Measurements from ENCODE around the gene CELF5. TPM values are rescaled to one million over a fixed set of nuclear protein-coding genes. Genes with fewer than 3 reads are reported as not detected.

The CELF5 gene
- total RNA-seq, 3 donors from 2014 or later (not counting 1 experiment from before 2014, with no cell fraction given), result 0.41 to 0.83 TPM; not detected in 1

GRCh38 chr19:3304871-3305423 is 80.5 kb downstream of the CELF5 start:
- peaks cover 7% of the 10 kb centered on the region for H3K4me1 ChIP-seq (ENCODE audit: control insufficient read depth, insufficient read depth, low read length)
- 10% methylated on average over 22 of the region's 22 CpGs for WGBS (ENCODE audit: insufficient coverage)
- DNase-seq (peak; percentile 71 to 90), ATAC-seq (peak; percentile 53 to 66 (median 61))
- Mint-ChIP-seq H3K9me3 (no peaks in the 10 kb centered on the region), H3K36me3 (no peaks in the 10 kb centered on the region), H3K4me1 (peaks cover 0 to 4% of the 10 kb centered on the region in 2 donors), H3K27ac (no peak overlapping the region), H3K27me3 (ENCODE audit: low read depth in 2 of 2) (peaks cover 7 to 8% of the 10 kb centered on the region in 2 donors), H3K4me3 (no peak overlapping the region)
- intact Hi-C loops (cut with micrococcal nuclease), result no loop called here
- H3K27me3 ChIP-seq (ENCODE audit: control insufficient read depth, insufficient read depth, low read length), result peaks cover 2% of the 10 kb centered on the region
- H3K36me3 ChIP-seq (ENCODE audit: control insufficient read depth, insufficient read depth, low read length), result no peaks in the 10 kb centered on the region
- H3K27ac ChIP-seq (ENCODE audit: low read length), result no peak overlapping the region
- TF ChIP-seq CTCF (IDR thresholded peaks at IDR 0.05), result peak; percentile 69
- peaks cover 5% of the 10 kb centered on the region for H3K9me3 ChIP-seq (ENCODE audit: control insufficient read depth, insufficient read depth, low read length)
- H3K4me3 ChIP-seq (ENCODE audit: low read length), result no peak overlapping the region

GRCh38 chr19:3309724-3310123 is 85.3 kb downstream of the CELF5 start:
- peaks cover 2% of the 10 kb centered on the region for H3K27me3 ChIP-seq (ENCODE audit: control insufficient read depth, insufficient read depth, low read length)
- H3K4me3 ChIP-seq (ENCODE audit: low read length), result no peak overlapping the region
- no peak overlapping the region for H3K27ac ChIP-seq (ENCODE audit: low read length)
- no peak for DNase-seq
- no peaks in the 10 kb centered on the region for H3K36me3 ChIP-seq (ENCODE audit: control insufficient read depth, insufficient read depth, low read length)
- no peak overlapping the region for H3K4me3 Mint-ChIP-seq
- no peaks in the 10 kb centered on the region for H3K9me3 Mint-ChIP-seq
- no peak overlapping the region for H3K27ac Mint-ChIP-seq
- H3K4me1 ChIP-seq (ENCODE audit: control insufficient read depth, insufficient read depth, low read length), result peaks cover 4% of the 10 kb centered on the region
- H3K9me3 ChIP-seq (ENCODE audit: control insufficient read depth, insufficient read depth, low read length), result no peaks in the 10 kb centered on the region
- TF ChIP-seq CTCF (IDR thresholded peaks at IDR 0.05), result no peak
- intact Hi-C loops (cut with micrococcal nuclease), result no loop called here
- WGBS (ENCODE audit: insufficient coverage), result 77% methylated on average over 1 of the region's 1 CpG
- H3K27me3 Mint-ChIP-seq (ENCODE audit: low read depth in 2 of 2), result peaks cover 7 to 20% of the 10 kb centered on the region in 2 donors
- H3K4me1 Mint-ChIP-seq, result peaks cover 0 to 4% of the 10 kb centered on the region in 2 donors
- ATAC-seq, result no peak
- no peaks in the 10 kb centered on the region for H3K36me3 Mint-ChIP-seq

- peaks cover 7 to 20% of the 10 kb centered on the region in 2 donors for H3K27me3 Mint-ChIP-seq (ENCODE audit: low read depth in 2 of 2)
- H3K36me3 ChIP-seq (ENCODE audit: control insufficient read depth, insufficient read depth, low read length), result no peaks in the 10 kb centered on the region
- no peak for TF ChIP-seq CTCF (IDR thresholded peaks at IDR 0.05)
- no peak overlapping the region for H3K4me3 Mint-ChIP-seq
- DNase-seq (no peak), ATAC-seq (no peak)
- H3K36me3 Mint-ChIP-seq, result no peaks in the 10 kb centered on the region
- H3K27ac ChIP-seq (ENCODE audit: low read length), result no peak overlapping the region
- H3K9me3 ChIP-seq (ENCODE audit: control insufficient read depth, insufficient read depth, low read length), result no peaks in the 10 kb centered on the region
- H3K27ac Mint-ChIP-seq, result no peak overlapping the region
- WGBS (ENCODE audit: insufficient coverage), result 77% methylated on average over 1 of the region's 1 CpG
- H3K27me3 ChIP-seq (ENCODE audit: control insufficient read depth, insufficient read depth, low read length), result no peaks in the 10 kb centered on the region
- H3K4me1 ChIP-seq (ENCODE audit: control insufficient read depth, insufficient read depth, low read length), result no peaks in the 10 kb centered on the region
- H3K4me1 Mint-ChIP-seq, result peaks cover 0 to 4% of the 10 kb centered on the region in 2 donors
- H3K9me3 Mint-ChIP-seq, result no peaks in the 10 kb centered on the region
- H3K4me3 ChIP-seq (ENCODE audit: low read length), result no peak overlapping the region
- intact Hi-C loops (cut with micrococcal nuclease), result no loop called here
Observed at GRCh38 chr19:3310280-3310679, 85.8 kb downstream of the CELF5 start.

GRCh38 chr19:3310711-3311110 is 86.2 kb downstream of the CELF5 start:
- Histone ChIP-seq H3K4me1 (ENCODE audit: control insufficient read depth, insufficient read depth, low read length) (no peaks in the 10 kb centered on the region), H3K27me3 (ENCODE audit: control insufficient read depth, insufficient read depth, low read length) (no peaks in the 10 kb centered on the region), H3K9me3 (ENCODE audit: control insufficient read depth, insufficient read depth, low read length) (no peaks in the 10 kb centered on the region), H3K4me3 (ENCODE audit: low read length) (no peak overlapping the region), H3K27ac (ENCODE audit: low read length) (no peak overlapping the region), H3K36me3 (ENCODE audit: control insufficient read depth, insufficient read depth, low read length) (no peaks in the 10 kb centered on the region)
- no peaks in the 10 kb centered on the region for H3K9me3 Mint-ChIP-seq
- intact Hi-C loops (cut with micrococcal nuclease), result no loop called here
- no peak overlapping the region for H3K27ac Mint-ChIP-seq
- peaks cover 0 to 4% of the 10 kb centered on the region in 2 donors for H3K4me1 Mint-ChIP-seq
- DNase-seq (no peak), ATAC-seq (no peak)
- no peak overlapping the region for H3K4me3 Mint-ChIP-seq
- H3K27me3 Mint-ChIP-seq (ENCODE audit: low read depth in 2 of 2), result peaks cover 7 to 20% of the 10 kb centered on the region in 2 donors
- no peaks in the 10 kb centered on the region for H3K36me3 Mint-ChIP-seq
- TF ChIP-seq CTCF (IDR thresholded peaks at IDR 0.05), result no peak
